GM13976 (cell line): Measurements from ENCODE around the gene ITGB3.

Experiments
- DNase-seq: peaks from one replicate; pipeline ENCODE4 v3.0.0; 2012; ENCODE audit warnings: low spot score
- in situ Hi-C: fragments of 300-500 bp; cut with MboI; formaldehyde crosslinking; loops from one replicate; pipeline ENCODE4 v1.12.0; 2022; ENCODE audit warnings: low sequenced_read_pairs, mixed read lengths, inconsistent platforms; ENCODE audit not compliant: unreplicated experiment
- TF ChIP-seq, protein P1 (sequence below): IDR thresholded peaks from 2 replicates; pipeline ENCODE4 v1.5.1; 2012; ENCODE audit warnings: borderline replicate concordance, mild to moderate bottlenecking; ENCODE audit not compliant: insufficient read depth; ENCODE audit errors: extremely low read depth, missing control alignments, control extremely low read depth

Gene ITGB3

DNA sequence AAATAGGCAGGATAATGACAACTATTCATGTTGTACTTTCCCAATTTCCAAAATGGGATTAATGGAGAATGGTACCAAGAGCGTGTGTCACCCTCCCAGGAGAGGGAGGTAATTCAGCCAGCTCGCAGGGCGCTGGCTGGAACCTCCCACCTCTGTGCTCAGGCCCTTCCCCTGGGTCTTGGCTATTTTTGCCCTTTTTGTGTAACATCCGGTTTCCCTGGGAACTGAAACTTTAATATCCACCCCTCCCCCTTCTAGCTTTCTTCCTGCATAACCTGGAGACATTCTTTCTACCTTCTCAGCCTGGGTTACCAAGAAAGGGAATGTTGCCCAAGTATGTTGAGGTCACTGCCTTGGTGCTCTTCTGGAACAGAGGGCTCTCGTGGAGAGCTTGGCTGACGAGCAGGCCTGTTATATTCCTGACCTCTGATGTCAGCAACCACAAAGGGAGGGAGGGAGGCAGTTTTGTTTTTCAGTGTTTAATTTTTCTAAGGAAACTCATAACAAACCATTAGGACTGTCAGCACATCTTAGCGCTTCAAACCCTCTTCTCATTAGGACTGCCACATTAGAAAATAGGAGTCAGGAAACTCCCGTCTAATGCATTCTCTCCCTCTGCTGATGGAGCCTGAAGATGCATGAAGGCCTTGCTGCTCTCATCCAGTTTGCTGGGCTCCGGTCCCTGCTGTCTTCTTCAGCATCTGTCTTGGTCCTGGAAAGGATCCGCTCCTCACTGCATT lies 25.6 kb downstream of the ITGB3 start:
- in situ Hi-C loops, result no loop called here

DNA sequence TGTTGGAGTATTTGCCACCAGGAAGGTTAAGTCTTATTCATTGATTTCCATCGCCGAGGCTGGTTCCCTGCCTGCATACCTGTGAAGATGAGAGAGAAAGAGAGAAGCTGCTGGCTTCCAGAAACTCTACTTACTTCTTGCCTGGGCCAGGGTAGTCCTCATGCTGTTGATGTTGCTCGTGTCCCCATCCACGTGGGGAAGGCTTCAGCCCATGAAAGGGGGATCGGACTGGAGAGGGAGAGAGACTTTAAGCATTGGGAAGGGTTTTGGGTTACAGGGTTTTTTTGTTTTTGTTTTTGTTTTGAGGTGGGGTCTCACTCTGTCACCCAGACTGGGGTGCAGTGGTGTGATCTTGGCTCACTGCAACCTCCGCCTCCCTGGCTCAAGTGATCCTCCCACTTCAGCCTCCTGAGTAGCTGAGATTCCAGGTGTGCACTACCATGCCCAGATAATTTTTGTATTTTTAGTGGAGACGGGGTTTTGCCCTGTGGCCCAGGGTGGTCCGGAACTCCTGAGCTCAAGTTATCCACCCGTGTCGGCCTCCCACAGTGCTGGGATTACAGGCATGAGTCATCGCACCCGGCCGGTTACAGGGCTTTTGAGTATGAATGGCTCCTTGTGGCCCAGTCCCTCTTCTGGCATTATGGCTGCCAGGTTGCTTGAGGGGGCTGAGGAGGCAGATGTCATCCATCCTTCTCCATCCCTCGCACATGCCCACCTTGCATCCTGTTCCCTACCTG lies 26.6 kb downstream of the ITGB3 start:
- TF ChIP-seq, protein P1, sequence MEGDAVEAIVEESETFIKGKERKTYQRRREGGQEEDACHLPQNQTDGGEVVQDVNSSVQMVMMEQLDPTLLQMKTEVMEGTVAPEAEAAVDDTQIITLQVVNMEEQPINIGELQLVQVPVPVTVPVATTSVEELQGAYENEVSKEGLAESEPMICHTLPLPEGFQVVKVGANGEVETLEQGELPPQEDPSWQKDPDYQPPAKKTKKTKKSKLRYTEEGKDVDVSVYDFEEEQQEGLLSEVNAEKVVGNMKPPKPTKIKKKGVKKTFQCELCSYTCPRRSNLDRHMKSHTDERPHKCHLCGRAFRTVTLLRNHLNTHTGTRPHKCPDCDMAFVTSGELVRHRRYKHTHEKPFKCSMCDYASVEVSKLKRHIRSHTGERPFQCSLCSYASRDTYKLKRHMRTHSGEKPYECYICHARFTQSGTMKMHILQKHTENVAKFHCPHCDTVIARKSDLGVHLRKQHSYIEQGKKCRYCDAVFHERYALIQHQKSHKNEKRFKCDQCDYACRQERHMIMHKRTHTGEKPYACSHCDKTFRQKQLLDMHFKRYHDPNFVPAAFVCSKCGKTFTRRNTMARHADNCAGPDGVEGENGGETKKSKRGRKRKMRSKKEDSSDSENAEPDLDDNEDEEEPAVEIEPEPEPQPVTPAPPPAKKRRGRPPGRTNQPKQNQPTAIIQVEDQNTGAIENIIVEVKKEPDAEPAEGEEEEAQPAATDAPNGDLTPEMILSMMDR, result no peak
- no peak for DNase-seq
- in situ Hi-C loops, result no loop called here

More for the DNA sequence above, 25.6 kb downstream of the ITGB3 start:
- peak; percentile 83 for DNase-seq
- TF ChIP-seq, protein P1, result no peak

DNA sequence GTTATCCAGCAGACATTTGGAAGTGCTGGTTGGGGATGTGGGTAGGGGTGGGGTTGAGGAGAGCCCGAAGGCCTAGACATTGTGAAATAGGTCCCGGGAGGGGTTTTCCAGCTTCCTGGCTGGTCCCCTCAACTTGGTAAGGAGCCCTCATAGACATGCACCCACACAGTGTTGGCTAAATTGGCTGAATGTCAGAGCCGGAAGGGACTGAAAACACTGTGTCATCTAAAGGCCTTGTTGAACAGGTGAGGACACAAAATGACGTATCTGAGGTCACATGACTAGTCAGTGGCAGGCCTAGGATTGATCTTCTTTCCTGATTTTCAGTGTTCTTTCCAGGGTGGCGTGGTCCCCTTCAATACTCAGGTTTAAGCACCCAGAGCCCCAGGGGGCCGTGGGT lies 27.6 kb downstream of the ITGB3 start:
- TF ChIP-seq, protein P1, result no peak
- in situ Hi-C loops, result no loop called here
- DNase-seq, result no peak

DNA sequence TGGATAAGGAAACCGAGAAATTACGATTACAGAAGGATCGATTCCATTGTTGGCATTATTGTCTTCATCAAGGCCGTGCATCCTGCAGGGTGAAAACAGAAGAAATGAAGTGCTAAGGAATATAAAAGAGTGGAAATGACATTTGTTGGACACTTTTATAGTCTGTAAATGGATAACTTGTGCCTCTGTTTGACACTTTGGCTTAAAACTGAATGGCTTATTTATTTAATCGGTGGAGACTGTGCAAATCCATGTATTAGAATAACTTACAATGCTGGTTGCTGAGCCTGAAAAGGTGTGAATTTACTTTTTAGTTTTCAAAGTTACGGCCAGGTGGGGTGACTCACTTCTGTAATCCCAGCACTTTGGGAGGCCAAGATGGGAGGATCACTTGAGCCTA lies 31.4 kb downstream of the ITGB3 start:
- TF ChIP-seq, protein P1, result no peak
- in situ Hi-C loops, result no loop called here
- DNase-seq, result no peak

DNA sequence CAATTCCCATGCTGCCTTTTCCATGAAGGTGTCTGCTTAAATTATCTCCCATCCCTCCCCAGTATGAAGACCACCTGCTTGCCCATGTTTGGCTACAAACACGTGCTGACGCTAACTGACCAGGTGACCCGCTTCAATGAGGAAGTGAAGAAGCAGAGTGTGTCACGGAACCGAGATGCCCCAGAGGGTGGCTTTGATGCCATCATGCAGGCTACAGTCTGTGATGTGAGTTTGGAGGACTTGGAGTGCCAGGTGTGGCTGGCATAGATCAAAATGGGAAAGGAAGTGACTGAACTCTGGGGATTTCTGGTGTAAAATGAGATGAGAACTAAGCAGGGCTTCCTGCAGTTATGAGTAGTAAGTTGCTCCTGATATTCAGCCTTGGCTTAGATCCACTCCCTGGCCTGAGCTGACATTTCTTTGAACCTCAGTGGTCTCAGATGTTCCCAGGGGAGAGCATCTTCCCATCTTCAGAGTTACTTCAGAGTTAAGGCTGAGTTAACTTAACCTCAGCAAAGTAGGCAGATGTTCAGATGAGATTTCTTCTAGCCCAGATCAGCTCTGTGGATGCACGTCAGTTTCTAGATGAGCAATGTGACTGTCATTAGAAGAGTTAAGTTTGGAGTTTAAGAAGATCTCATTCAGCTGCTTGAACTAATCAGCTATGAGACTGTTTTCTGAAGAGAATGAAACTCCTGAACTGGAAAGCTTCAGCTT lies 32.7 kb downstream of the ITGB3 start:
- in situ Hi-C loops, result no loop called here
- peak; percentile 73 for DNase-seq
- TF ChIP-seq, protein P1, result no peak

DNA sequence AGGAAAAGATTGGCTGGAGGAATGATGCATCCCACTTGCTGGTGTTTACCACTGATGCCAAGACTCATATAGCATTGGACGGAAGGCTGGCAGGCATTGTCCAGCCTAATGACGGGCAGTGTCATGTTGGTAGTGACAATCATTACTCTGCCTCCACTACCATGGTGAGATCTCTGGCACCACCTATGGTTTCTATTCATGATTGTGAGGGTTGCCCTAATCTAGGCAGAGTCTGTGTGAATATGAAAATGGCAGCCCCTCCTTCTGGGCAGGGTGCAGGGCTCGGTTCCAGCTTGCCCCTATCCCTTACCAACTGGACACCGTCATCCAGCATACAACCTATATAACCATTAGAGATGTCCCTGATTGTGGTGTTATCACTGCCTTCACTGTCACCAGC lies 33.4 kb downstream of the ITGB3 start:
- DNase-seq, result no peak
- TF ChIP-seq, protein P1, result peak; percentile 4
- in situ Hi-C loops, result no loop called here
